GM12872 (cell line): ENCODE results near the gene FCAMR.

Experiments used
- TF ChIP-seq, protein P1 (sequence below): IDR thresholded peaks from 3 replicates; pipeline ENCODE4 v1.5.1; 2011; ENCODE audit warnings: low read depth, mild to moderate bottlenecking, low read length, moderate library complexity; ENCODE audit not compliant: insufficient read depth

FCAMR gene

GRCh38 chr1:206974140-206974539 is 3.9 kb upstream of the FCAMR start:
- TF ChIP-seq, protein P1, sequence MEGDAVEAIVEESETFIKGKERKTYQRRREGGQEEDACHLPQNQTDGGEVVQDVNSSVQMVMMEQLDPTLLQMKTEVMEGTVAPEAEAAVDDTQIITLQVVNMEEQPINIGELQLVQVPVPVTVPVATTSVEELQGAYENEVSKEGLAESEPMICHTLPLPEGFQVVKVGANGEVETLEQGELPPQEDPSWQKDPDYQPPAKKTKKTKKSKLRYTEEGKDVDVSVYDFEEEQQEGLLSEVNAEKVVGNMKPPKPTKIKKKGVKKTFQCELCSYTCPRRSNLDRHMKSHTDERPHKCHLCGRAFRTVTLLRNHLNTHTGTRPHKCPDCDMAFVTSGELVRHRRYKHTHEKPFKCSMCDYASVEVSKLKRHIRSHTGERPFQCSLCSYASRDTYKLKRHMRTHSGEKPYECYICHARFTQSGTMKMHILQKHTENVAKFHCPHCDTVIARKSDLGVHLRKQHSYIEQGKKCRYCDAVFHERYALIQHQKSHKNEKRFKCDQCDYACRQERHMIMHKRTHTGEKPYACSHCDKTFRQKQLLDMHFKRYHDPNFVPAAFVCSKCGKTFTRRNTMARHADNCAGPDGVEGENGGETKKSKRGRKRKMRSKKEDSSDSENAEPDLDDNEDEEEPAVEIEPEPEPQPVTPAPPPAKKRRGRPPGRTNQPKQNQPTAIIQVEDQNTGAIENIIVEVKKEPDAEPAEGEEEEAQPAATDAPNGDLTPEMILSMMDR, result no peak

GRCh38 chr1:206972728-206973127 is 2.5 kb upstream of the FCAMR start:
- TF ChIP-seq, protein P1, result no peak

DNA sequence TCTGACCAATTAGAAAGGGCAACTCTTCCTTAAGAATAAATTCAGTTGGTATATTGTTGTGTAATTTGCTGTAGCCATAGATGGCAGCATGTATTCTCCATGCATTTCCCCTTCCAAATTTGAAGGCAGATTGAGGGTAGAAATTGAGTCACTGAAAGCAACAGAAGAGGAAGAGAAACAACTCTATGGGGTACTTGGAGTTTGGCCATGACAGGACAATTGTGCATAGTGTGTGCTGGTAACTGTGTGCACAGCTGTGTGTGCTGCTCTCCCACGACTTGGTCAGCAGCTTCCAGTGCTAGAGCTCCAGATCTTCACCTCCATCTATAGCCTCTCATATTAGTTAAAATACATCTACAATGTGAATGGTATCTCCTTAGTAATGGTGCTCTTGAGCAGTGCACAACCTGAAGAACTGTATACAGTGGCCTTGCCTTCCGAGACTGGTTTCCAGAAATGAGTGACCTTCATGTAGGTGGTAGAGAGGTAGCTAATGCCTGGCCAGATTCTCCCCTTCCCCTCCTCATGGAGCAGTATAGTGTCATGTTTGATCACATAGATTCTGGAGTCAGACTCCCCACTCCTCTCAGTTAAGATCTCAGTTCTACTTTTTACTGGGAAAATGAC is 882 bp upstream of the FCAMR start:
- TF ChIP-seq, protein P1, result no peak

DNA sequence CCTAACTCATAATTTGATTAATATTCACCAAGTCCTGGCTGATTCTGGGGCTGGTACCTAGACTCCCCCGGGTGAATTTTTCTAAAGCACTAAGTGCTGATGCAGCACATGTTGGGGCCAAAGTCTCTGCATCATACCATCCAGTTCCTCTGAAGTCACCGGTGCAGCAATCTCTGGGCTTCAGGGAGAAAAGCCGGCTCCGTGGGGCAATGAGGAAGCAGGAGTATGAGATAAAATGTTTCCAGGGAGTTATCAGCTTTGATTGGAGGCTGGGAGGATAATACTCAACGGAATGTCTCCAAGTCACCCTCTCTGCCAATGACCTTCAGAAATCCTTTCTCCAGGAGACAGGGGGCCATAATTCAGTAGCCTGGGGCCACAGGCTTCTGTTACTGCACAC is 1.2 kb downstream of the FCAMR start:
- TF ChIP-seq, protein P1, result no peak

GRCh38 chr1:206967096-206967849 is 3.0 kb downstream of the FCAMR start:
- TF ChIP-seq, protein P1, result no peak

- TF ChIP-seq, protein P1, result no peak
Observed at GRCh38 chr1:206965781-206966180, 4.5 kb downstream of the FCAMR start.

GRCh38 chr1:206963740-206964139 is 6.5 kb downstream of the FCAMR start:
- TF ChIP-seq, protein P1, result no peak
